HG03045 (cell line): ENCODE results near the gene GRB7.
"Not testable (repeated sequence)": the region's sequence is repeated elsewhere in the genome, so short reads cannot be mapped to it uniquely, and the experiment has no call there.

Experiments used
- ATAC-seq: cut with Tn5 transposase; IDR thresholded peaks from one replicate; pipeline ENCODE4 v1.9.1; 2021; ENCODE audit warnings: mild to moderate bottlenecking, moderate library complexity; ENCODE audit not compliant: unreplicated experiment

GRB7 gene

DNA sequence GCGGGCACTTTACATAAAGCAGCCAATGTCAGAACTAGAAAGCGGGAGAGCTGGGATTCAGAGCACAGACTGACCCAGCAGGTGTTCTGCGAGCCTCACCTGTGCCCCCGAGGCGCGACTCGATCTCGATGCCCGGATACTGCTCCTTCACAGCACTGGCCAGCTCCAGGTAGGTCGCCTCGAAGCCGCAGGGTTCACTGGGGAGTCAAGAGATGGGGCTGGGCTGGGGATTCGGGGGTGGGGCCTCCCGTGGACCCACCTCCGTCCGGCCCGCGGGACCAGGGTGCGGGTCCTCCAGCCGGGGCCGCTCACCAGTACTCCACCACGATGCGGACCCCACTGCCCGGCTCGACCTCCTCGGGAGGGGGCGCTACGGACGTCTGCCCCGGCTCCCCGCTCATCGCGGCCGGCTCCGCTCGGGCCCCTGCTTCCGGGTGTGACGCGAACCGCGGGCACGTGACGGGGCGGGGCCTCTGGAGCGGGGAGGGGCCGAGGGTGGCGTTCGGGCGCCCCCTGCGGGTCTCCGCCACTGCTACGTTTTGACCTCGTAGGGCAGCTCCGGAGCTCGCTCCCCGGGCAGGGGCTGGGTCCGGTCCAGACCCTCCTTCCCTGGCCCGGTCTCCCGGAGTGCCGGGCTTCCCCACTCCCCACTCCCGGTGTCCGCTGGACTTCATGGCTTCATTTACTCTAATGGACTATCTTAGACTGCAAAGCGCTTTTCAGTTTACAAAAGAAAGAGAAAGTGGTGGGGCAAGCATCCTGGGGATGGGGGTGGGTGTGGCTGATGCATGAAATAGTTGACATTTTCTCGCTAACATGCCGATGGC lies 7.4 kb upstream of the GRB7 start, which contains the start of gene MIEN1:
MIEN1 (minus strand) TSS at position 438 of the 827 bp plus-strand sequence; CDS start at position 401, 37 bp downstream.
- peak; percentile 93 for ATAC-seq

DNA sequence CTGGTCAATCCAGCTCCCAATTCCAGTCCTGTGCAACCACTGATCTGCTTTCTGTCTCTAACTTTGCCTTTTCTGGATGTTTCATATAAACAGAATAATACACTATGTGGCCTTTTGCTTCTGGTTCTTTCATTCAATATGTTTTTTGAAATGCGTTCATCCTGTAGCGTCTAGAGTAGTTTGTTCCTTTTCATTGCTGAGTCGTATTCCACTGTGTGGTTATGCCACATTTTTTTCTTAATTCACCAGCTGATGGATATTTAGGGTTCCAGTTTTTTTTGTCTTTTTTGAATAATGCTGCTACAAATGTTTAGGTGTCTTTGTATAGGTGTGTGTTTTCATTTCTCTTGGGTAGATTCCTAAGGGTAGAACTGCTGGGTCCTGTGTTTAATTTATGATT lies 5.2 kb upstream of the GRB7 start:
- ATAC-seq, result no peak

DNA sequence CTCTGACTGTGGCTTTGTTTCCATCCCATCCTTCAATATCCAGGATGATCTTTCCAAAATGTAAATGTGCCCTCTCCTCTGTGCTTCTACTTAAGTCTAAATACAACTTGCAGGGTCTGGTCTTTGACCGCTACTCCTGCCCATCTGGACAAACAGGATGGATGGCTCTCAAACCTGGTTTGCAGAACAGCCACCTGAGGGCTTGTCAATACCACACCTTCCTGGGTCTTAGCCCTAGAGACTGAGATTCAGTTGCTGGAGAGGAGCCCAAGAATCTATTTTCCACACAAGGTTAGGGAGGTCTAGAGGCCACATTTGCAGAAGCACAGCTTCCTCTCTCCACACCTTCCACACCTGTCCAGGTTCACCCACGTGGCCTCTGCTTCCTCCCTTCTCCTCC lies 1.9 kb upstream of the GRB7 start:
- no peak for ATAC-seq

DNA sequence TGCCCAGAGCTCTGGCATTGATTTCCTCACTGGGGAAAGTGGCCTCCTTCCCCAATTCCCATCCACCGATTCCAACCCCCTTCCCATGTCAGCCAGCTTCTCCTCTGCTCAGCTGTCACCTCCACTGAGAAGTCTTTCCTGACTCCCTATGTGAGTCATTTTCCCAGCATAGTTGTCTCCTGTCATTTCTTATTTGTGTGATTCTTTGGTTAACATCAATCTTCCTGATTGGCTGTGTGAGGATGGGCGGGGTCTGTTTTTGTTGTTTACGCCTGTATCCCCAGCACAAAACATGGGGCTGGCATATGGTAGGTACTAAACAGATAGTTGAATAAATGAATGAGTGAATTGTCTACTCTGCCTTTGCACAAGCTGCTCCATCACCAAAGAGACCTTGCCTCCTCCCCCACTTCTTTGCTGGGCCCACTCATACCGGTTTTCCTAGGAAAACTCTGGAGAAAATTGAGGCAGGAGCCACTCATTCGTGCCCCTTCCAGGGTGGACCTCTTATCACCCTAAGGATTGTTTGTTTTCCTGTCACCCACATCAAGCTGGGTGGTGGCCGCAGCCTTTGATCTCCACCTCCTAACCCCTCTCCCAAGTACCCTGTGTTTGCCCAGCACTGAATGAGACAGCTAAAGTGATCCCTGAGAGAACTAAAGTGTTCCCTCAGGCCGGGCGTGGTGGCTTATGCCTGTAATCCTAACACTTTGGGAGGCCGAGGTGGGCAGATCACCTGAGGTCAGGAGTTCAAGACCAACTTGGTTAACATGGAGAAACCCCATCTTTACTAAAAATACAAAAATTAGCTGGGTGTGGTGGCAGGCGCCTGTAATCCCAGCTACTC lies 1.2 kb upstream of the GRB7 start:
- no peak for ATAC-seq

DNA sequence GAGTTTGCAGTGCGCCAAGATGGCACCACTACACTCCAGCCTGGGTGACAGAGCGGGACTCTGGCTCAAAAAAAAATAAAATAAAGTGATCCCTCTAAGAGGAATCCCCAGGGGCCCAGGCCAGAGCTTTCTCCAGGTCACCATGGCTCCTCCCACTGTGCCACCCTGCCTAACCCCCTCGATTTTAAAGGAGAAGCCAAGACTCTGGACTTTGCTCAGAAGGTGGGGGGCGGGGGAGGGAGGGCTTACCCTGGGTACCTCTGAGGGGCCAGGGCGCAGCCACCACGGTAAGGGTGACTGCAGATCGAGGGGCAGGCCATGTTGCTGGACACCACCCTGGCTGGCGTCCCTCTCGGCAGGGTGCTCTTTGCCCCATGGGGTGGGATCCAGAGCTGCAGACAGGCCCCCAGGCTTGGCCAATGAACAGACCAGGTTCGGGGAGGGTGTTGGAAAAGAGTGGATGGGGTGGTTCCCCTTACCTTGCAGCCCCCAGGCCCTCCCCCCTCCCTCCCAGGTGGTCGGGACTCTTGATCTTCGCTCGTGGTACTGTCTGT lies 455 bp upstream of the GRB7 start:
- no peak for ATAC-seq

DNA sequence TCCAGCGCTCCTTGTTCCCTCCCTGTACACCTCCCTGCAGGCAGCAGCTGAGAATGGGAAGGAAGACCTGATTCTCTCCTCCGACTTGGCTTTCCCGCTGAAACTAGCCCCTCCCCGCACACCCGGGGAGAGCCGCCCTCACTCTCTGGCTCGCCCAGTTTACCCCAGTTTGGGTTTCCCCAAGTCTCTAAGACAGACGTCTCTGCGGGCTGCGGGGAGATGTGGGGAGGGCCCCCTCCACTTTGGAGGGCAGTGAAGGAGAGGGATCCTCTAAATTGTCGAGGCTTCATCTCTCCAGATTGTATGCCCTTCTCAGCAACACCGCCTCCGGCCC lies 797 bp downstream of the GRB7 start:
- no peak for ATAC-seq

DNA sequence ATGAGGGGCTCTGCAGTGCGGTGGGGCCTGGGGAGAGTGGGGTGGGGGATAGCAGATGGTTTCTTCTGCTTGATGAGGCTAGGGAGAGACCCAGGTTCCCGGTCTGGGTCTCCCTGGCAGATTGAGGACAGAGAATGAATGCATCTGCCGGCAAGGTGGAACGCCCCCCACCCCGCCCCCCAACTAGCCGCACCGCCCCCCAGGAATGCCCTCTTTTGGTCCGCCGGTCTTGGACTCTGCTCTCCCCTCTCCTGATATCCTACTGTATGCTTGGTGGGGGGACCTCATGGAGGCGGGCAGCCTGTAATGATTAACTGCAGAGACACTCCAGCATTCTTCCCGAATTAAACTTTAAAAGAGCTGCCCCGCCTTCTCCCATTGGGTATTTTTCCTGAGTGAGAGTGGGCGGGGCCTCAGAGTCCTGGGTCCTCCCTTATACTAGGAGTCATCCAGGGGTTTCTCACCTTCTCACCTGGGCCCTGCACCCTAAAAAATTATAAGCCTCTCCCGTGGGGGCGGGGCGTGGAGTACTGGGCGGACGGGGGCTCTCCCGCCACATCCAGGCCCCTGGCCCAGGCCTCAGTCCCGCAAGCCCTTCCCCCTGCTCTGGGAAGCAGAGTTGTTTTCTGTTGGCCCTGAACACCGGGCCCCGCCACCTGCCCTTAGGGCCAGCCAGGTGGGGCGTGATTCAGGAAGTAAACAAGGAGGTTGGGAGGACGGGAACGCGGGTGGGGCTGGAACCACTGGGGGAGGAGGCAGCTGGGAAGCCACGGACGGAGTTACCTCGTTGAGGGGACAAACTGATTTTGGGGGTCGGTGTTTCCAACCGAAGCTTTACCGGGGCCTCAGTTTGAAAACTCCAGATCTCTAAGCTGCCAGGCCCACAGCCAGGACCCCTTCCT lies 1.5 kb downstream of the GRB7 start:
- ATAC-seq, result no peak

DNA sequence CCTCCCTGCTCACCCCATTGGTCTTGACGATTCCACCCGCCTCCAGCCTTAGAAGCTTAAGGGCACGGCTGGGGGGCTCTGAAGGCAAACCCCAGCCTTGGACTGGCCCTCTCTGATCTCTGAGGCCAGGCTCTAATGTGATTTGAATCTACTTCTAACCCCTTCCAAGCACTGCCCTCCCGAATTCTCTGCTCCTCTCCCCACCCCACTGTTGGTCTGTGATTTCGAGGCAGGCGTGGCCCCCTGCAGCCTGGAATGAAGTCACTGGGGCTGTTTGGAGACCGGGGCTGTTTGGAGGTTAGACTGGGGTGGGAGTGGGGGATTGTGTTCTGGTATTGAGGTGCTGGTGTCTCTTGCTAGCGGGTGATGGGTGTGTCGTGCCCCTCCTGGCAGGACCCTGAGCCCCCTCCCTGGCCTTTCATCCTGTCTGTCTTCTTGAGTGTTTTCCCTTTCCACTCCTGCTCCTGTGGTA lies 2.2 kb downstream of the GRB7 start:
- ATAC-seq, result no peak

DNA sequence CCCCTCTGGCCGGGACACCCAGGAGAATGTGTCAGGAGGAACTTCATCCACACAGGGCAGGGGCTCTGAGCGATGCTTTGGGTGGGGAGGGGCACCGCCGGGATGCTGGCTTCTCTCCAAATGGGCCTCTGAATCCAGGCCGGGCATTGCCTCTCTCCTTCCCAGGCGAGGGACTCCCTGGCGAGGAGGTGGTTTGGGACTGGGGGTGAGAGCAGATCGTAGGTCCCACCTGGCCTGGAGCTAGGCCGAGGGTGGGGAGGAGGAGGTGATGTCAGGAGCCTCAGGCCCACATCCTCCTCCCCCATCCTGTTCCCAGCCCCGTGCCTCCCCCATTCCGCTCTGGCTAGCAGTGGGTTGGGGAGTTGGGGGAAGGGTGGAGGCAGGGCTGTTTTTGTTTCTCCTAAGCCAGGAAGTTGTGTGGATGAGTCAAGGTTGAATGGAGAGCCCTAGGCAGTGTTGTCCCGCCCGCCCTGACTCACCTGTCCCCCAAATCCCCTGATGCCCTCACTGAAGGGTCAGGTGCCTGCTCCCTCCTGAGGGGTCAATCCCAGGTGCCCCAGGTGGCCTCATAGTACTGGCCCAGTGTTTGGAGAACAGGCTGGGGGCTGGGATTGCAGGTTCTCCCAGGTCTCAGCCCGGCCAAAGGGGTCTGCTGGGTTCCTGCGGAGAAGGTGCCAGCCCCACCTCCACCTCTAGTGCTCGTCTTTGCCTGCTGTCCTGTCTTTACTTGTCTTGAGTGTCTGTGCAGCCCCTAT lies 2.8 kb downstream of the GRB7 start:
- ATAC-seq, result no peak

DNA sequence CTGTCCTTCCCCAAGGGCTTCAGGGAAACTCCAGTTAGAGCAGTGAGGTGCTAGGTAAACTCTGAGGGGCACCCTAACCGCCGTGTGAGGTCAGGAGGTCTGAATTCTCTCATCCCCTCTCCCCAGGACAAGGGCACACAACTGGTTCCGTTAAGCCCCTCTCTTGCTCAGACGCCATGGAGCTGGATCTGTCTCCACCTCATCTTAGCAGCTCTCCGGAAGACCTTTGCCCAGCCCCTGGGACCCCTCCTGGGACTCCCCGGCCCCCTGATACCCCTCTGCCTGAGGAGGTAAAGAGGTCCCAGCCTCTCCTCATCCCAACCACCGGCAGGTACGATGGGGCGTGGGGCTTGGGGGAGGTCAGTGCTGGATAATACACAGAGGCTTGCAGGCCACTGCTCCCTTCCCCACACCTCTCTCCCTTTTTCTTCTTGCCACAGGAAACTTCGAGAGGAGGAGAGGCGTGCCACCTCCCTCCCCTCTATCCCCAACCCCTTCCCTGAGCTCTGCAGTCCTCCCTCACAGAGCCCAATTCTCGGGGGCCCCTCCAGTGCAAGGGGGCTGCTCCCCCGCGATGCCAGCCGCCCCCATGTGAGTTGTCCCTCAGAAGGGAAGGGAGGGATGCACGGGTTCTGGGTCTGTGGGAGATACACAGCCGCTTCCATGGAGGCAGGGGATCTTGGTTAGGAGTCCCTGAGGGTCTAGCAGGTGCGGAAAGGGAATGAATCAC lies 4.6 kb downstream of the GRB7 start:
- ATAC-seq, result no peak

DNA sequence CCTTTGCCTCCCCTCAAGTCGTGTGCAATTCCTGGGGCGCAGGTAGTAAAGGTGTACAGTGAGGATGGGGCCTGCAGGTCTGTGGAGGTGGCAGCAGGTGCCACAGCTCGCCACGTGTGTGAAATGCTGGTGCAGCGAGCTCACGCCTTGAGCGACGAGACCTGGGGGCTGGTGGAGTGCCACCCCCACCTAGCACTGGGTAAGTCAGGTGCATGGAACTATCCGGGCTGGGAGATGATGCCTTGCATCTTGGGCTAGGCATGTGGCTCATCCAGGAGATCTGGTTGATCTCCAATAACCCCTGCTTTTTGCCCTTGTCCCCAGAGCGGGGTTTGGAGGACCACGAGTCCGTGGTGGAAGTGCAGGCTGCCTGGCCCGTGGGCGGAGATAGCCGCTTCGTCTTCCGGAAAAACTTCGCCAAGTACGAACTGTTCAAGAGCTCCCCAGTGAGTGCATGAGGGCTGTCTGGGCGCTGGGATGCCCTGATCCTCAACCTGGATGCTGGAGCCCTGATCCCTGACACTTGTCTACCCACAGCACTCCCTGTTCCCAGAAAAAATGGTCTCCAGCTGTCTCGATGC lies 5.2 kb downstream of the GRB7 start:
- ATAC-seq, result no peak

DNA sequence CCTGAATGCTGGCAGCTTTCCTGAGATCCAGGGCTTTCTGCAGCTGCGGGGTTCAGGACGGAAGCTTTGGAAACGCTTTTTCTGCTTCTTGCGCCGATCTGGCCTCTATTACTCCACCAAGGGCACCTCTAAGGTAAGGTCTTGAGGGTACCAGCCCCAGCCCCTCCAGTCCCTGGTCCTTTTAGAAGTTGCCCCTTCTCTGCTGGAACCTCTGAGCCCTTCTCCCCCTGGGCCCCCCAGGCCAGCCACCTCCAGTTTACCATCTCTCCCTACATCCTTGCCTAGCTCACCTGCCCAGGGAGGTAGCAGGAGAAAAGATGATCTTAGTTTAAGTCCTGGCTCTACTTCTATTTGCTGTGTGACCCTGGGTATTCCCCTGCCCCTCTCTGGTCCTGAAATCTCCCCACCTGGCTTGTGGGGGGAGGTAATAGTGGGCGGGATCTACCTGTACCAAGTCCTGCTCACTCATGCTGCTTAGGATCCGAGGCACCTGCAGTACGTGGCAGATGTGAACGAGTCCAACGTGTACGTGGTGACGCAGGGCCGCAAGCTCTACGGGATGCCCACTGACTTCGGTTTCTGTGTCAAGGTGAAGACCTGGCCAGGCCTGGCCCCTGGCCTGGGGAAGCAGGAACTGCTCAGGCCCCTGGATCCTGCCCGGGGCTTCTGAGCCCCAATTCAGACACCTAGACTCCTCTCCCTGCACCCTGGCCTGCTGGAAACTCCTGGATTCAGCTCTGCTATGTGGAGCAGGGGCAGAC lies 6.5 kb downstream of the GRB7 start:
- no peak for ATAC-seq

DNA sequence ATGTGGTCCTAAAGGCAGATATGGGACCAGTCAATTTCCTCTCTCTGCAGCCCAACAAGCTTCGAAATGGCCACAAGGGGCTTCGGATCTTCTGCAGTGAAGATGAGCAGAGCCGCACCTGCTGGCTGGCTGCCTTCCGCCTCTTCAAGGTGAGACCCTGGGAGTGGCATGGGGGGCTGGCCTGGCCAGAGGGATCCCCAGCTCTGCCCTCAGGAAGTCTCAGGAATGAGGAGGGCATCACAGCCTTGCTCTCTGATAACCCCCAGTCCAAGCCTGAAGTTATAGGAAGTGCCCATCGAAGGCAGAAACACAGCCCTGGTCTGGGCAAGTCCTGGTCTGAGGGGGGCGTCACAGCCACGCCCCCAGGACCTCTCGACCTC lies 7.1 kb downstream of the GRB7 start:
- ATAC-seq, result no peak

DNA sequence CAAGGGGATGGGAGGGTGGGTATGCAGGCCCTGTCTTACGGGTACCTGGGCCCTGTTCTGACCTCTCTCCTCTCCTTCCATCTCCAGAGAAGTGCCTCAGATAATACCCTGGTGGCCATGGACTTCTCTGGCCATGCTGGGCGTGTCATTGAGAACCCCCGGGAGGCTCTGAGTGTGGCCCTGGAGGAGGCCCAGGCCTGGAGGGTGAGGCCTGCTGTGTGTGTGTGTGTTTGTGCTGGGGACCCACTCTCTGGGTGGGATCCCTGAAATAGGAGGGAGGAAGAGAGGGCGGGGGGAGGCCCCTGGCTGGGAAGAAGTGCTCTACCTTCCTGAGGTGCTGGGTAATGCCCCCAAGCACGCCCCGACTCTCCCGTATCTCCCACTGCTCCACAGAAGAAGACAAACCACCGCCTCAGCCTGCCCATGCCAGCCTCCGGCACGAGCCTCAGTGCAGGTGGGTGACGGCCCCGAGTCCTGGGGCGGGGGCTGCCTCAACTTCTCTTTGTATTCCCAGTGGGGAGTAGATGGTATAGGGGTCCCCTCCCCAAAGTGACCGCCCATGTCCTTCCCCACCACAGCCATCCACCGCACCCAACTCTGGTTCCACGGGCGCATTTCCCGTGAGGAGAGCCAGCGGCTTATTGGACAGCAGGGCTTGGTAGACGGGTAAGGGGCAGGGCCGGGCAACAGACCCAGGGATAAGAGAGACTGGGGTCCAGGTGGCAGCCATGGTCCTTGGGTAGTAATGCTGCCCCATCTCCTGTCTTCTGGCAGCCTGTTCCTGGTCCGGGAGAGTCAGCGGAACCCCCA lies 7.8 kb downstream of the GRB7 start:
- ATAC-seq, result no peak

DNA sequence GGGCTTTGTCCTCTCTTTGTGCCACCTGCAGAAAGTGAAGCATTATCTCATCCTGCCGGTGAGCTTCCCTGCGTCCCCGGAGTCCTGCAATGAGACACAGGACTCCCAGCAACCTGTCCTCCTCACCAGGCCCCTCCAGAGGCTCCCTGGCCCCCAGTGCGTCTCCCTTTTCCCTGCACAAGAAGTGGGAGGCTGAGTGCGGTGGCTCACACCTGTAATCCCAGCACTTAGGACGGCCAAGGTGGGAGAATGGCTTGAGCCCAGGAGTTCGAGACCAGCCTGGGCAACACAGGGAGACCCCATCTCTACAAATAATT lies 8.4 kb downstream of the GRB7 start:
- ATAC-seq, result no peak

DNA sequence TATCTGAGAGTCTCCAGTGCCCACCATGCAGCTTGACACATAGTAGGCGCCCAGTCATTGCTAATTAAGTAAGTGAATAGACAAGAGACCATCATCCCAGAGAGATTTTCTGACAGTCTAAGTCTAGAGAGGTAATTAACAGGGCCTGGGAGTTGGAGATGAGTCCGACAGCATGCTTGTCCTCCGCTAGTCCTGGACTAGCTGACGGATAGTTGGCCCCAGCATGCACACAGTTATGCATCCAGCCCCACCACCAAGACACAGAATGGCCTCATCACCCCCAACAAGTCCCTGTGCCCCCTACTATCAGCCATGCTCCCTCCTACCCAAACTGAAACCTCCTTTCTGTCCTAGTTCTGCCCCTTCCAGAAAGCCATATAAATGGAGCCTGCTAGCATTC lies 10.0 kb downstream of the GRB7 start:
- no peak for ATAC-seq

DNA sequence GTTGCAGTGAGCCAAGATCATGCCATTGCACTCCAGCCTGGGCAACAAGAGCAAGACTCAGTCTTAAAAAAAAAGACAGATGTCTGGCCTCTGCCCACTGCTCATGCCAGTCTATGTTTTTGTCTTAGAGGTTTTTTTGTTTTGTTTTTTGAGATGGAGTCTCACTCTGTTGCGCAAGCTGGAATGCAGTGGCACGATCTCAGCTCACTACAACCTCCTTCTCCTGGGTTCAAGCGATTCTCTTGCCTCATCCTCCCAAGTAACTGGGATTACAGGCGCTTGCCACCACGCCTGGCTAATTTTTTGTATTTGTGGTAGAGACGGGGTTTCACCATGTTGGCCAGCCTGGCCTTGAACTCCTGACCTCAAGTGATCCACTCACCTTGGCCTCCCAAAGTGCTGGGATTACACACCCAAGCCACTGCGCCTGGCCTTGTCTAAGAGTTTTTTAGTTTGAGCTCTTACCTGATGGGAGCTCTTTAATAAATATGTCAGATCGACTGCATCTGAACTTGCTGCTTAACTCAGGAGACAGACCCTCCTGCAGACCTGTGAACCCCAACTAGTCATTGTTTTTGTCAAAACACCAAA lies 10.8 kb downstream of the GRB7 start:
- ATAC-seq, result not testable (repeated sequence)
